Measurements from ENCODE around the gene ABAT.

Gene ABAT

GRCh38 chr16:8806272-8806983 is 132.0 kb downstream of the ABAT start:
- Histone ChIP-seq H3K27ac (ENCODE audit: low read depth, low read length) (no peak overlapping the region), H3K4me1 (ENCODE audit: control insufficient read depth in 1 of 2, insufficient read depth in 2 of 2, low read length in 2 of 2) (peaks cover 0 to under 1% of the 10 kb centered on the region in 2 donors), H3K9ac (ENCODE audit: low read depth in 1 of 2, low read length in 2 of 2) (no peak overlapping the region), H3K36me3 (ENCODE audit: control insufficient read depth in 1 of 2, insufficient read depth in 2 of 2, low read length in 2 of 2) (peaks cover 43 to 90% of the 10 kb centered on the region in 2 donors), H3K4me3 (ENCODE audit: low read depth in 1 of 2, low read length in 2 of 2) (no peak overlapping the region), H3K27me3 (ENCODE audit: control insufficient read depth in 1 of 2, insufficient read depth in 2 of 2, low read length in 2 of 2) (no peaks in the 10 kb centered on the region), H3K9me3 (ENCODE audit: control insufficient read depth in 1 of 2, low read length in 2 of 2) (no peaks in the 10 kb centered on the region)

DNA sequence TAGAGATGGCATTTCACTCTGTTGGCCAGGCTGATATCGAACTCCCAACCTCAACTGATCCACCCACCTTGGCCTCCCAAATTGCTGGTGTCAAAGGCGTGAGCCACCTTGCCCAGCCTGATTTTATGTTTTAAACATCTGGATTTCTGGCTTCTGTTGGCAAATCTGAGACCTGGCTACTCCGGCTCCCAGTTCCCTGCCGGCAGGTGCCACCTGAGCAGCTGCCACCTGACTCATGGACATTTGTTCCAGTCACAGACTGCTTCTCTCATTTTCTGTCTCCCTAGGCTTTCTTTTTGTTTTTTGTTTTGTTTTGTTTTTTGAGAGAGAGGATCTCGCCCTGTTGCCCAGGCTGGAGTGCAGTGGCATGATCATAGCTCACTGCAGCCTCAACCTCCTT is 132.8 kb downstream of the ABAT start:
- H3K27ac ChIP-seq (ENCODE audit: low read depth, low read length), result no peak overlapping the region

DNA sequence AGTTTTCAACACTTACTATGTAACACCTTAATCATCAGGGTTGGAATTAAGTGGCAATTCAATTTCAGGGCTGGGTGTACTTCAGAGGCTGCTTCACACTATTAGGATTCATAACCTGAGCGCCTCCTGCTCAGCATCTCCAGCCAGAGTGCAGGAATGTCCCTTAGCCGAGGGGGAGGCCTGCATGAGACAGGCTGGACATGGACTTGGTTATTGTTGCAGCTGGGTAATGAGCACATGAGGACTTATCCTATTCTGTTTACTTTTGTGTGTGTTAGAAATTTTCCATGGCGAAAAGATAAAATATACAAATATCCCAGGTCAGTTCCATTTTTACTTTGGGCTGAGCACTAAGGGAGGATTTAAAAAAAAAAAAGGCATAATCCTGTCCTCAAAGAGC is 133.6 kb downstream of the ABAT start:
- Histone ChIP-seq H3K4me3 (ENCODE audit: low read depth in 1 of 2, low read length in 2 of 2) (no peak overlapping the region), H3K9ac (ENCODE audit: low read depth in 1 of 2, low read length in 2 of 2) (no peak overlapping the region), H3K4me1 (ENCODE audit: control insufficient read depth in 1 of 2, insufficient read depth in 2 of 2, low read length in 2 of 2) (no peaks in the 10 kb centered on the region), H3K36me3 (ENCODE audit: control insufficient read depth in 1 of 2, insufficient read depth in 2 of 2, low read length in 2 of 2) (peaks cover 57 to 92% of the 10 kb centered on the region in 2 donors), H3K9me3 (ENCODE audit: control insufficient read depth in 1 of 2, low read length in 2 of 2) (no peaks in the 10 kb centered on the region), H3K27me3 (ENCODE audit: control insufficient read depth in 1 of 2, insufficient read depth in 2 of 2, low read length in 2 of 2) (no peaks in the 10 kb centered on the region), H3K27ac (ENCODE audit: low read depth, low read length) (no peak overlapping the region)

More for the DNA sequence above, 132.8 kb downstream of the ABAT start:
- no peak overlapping the region for H3K4me3 ChIP-seq (ENCODE audit: low read depth in 1 of 2, low read length in 2 of 2)
- peaks cover 51 to 92% of the 10 kb centered on the region in 2 donors for H3K36me3 ChIP-seq (ENCODE audit: control insufficient read depth in 1 of 2, insufficient read depth in 2 of 2, low read length in 2 of 2)
- no peaks in the 10 kb centered on the region for H3K4me1 ChIP-seq (ENCODE audit: control insufficient read depth in 1 of 2, insufficient read depth in 2 of 2, low read length in 2 of 2)
- no peaks in the 10 kb centered on the region for H3K9me3 ChIP-seq (ENCODE audit: control insufficient read depth in 1 of 2, low read length in 2 of 2)
- no peaks in the 10 kb centered on the region for H3K27me3 ChIP-seq (ENCODE audit: control insufficient read depth in 1 of 2, insufficient read depth in 2 of 2, low read length in 2 of 2)
- H3K9ac ChIP-seq (ENCODE audit: low read depth in 1 of 2, low read length in 2 of 2), result no peak overlapping the region

DNA sequence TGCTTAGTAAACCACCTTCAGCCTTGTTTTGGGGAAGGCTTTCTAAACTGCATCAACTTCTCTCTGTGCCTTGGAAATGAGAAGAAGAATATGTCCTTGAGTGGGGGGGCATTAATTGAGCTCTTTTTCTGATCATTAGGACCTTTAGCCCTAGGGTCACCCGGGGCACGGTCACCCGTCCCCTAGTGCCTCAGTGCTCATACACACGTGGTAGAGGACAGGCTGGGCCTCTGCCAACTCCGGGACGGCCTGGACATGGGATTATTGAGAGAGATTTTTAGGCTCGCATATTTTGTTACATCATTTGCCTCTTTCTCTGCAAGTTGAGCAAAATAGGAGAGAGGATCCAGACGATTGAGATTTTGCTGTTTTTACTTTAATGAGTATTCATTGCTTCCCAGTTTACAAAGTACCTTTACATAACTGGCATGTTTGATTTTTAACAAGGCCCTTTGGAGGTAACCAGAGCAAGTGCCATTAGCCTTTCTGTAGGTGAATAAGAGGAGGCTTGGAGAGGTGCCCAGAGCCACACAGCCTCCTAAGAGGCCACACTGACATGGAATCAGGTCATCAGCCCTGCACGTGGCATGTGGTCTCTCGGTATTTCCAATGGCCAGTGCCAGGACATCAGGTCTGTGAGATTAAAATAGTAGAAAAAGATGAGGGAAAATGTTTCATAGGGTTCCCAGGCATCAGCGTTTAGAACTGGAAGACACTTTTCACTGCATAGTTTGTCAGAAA is 134.4 kb downstream of the ABAT start:
- Histone ChIP-seq H3K27ac (ENCODE audit: low read depth, low read length) (no peak overlapping the region), H3K9me3 (ENCODE audit: control insufficient read depth in 1 of 2, low read length in 2 of 2) (no peaks in the 10 kb centered on the region), H3K9ac (ENCODE audit: low read depth in 1 of 2, low read length in 2 of 2) (no peak overlapping the region), H3K4me3 (ENCODE audit: low read depth in 1 of 2, low read length in 2 of 2) (no peak overlapping the region), H3K4me1 (ENCODE audit: control insufficient read depth in 1 of 2, insufficient read depth in 2 of 2, low read length in 2 of 2) (no peaks in the 10 kb centered on the region), H3K27me3 (ENCODE audit: control insufficient read depth in 1 of 2, insufficient read depth in 2 of 2, low read length in 2 of 2) (no peaks in the 10 kb centered on the region), H3K36me3 (ENCODE audit: control insufficient read depth in 1 of 2, insufficient read depth in 2 of 2, low read length in 2 of 2) (peaks cover 58 to 95% of the 10 kb centered on the region in 2 donors)

- Histone ChIP-seq H3K4me1 (ENCODE audit: control insufficient read depth in 1 of 2, insufficient read depth in 2 of 2, low read length in 2 of 2) (no peaks in the 10 kb centered on the region), H3K27me3 (ENCODE audit: control insufficient read depth in 1 of 2, insufficient read depth in 2 of 2, low read length in 2 of 2) (no peaks in the 10 kb centered on the region), H3K36me3 (ENCODE audit: control insufficient read depth in 1 of 2, insufficient read depth in 2 of 2, low read length in 2 of 2) (peaks cover 52 to 85% of the 10 kb centered on the region in 2 donors), H3K4me3 (ENCODE audit: low read depth in 1 of 2, low read length in 2 of 2) (no peak overlapping the region), H3K9me3 (ENCODE audit: control insufficient read depth in 1 of 2, low read length in 2 of 2) (no peaks in the 10 kb centered on the region), H3K9ac (ENCODE audit: low read depth in 1 of 2, low read length in 2 of 2) (no peak overlapping the region), H3K27ac (ENCODE audit: low read depth, low read length) (no peak overlapping the region)
Observed at GRCh38 chr16:8812162-8812843, 137.9 kb downstream of the ABAT start.

- no peak overlapping the region for H3K4me3 ChIP-seq (ENCODE audit: low read depth in 1 of 2, low read length in 2 of 2)
- peaks cover 51 to 78% of the 10 kb centered on the region in 2 donors for H3K36me3 ChIP-seq (ENCODE audit: control insufficient read depth in 1 of 2, insufficient read depth in 2 of 2, low read length in 2 of 2)
Observed at GRCh38 chr16:8814095-8814806, 139.8 kb downstream of the ABAT start.

DNA sequence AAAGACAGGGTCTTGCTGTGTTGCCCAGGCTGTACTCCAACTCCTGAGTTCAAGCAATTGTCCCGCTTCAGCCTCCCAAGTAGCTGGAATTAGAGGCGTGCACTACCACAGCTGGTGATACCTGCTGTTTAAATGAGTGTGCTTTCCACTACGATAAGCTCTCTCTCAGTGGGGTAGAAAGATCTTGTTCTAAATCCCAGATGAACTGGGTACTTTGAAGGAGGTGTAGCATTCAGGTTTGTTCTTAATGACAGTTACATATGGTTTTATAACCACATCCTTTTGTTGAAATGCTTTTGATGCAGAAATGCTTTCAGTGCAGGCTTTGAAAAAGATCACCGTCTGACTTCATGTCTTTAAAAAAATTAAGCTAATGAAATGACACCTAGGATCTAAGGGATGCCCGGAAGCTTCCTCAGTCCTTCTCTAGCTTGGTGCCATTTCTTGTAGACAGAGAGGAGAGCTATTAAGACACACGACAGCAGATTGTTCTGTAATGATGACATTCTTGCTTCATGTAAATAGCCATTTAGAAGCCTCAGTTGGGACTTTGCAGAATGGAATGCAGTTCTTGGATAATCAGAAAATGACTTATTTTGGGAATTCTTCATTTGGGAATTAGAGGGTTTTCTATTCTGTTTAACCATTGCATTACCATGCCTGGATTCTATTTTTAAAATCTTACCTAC is 142.7 kb downstream of the ABAT start:
- H3K9me3 ChIP-seq (ENCODE audit: control insufficient read depth in 1 of 2, low read length in 2 of 2), result no peaks in the 10 kb centered on the region
- H3K36me3 ChIP-seq (ENCODE audit: control insufficient read depth in 1 of 2, insufficient read depth in 2 of 2, low read length in 2 of 2), result peaks cover 45 to 76% of the 10 kb centered on the region in 2 donors
- H3K27ac ChIP-seq (ENCODE audit: low read depth, low read length), result no peak overlapping the region

More at GRCh38 chr16:8814095-8814806, 139.8 kb downstream of the ABAT start:
- H3K4me1 ChIP-seq (ENCODE audit: control insufficient read depth in 1 of 2, insufficient read depth in 2 of 2, low read length in 2 of 2), result no peaks in the 10 kb centered on the region
- no peak overlapping the region for H3K27ac ChIP-seq (ENCODE audit: low read depth, low read length)
- no peaks in the 10 kb centered on the region for H3K9me3 ChIP-seq (ENCODE audit: control insufficient read depth in 1 of 2, low read length in 2 of 2)
- H3K9ac ChIP-seq (ENCODE audit: low read depth in 1 of 2, low read length in 2 of 2), result no peak overlapping the region
- no peaks in the 10 kb centered on the region for H3K27me3 ChIP-seq (ENCODE audit: control insufficient read depth in 1 of 2, insufficient read depth in 2 of 2, low read length in 2 of 2)

DNA sequence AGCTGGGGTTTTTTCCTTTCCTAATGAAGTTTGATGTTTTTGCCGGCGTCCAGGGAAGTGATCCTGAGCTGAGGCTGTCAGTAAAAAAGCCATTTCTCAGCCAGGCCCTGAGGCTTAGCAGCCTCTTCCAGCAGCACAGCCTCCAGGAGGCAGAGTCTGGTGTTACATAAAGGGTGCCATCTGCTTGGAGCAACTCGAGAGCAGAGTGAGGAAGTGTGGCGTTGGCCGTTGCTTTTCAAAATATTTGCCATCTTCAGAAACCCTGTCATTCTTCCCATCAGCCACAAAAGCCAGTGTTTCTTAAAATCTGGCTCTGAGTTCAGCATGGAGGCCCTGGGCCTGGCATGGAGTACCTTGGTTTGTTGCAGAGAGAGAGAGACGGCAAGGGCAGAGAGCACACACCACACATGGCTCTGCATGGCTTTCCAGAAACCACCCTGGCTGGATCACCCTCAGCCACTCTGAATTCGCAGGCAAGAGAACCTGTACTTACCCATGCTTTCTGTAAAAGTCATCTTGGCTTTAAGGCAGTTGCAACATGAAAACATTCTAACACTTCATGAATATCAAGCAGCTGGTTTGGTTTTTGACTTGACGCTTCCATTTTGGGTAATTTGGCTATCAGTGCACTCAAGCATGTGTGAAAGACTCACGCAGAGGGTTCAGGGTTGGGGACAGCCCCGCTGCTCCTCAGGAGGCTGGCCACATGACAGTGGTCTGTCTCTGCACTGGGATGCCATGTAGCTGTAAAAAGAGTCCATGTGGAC is 144.3 kb downstream of the ABAT start:
- Histone ChIP-seq H3K4me1 (ENCODE audit: control insufficient read depth in 1 of 2, insufficient read depth in 2 of 2, low read length in 2 of 2) (no peaks in the 10 kb centered on the region), H3K9me3 (ENCODE audit: control insufficient read depth in 1 of 2, low read length in 2 of 2) (no peaks in the 10 kb centered on the region), H3K27ac (ENCODE audit: low read depth, low read length) (no peak overlapping the region), H3K36me3 (ENCODE audit: control insufficient read depth in 1 of 2, insufficient read depth in 2 of 2, low read length in 2 of 2) (peaks cover 39 to 74% of the 10 kb centered on the region in 2 donors), H3K9ac (ENCODE audit: low read depth in 1 of 2, low read length in 2 of 2) (no peak overlapping the region), H3K4me3 (ENCODE audit: low read depth in 1 of 2, low read length in 2 of 2) (no peak overlapping the region), H3K27me3 (ENCODE audit: control insufficient read depth in 1 of 2, insufficient read depth in 2 of 2, low read length in 2 of 2) (no peaks in the 10 kb centered on the region)

More for the DNA sequence above, 142.7 kb downstream of the ABAT start:
- Histone ChIP-seq H3K27me3 (ENCODE audit: control insufficient read depth in 1 of 2, insufficient read depth in 2 of 2, low read length in 2 of 2) (no peaks in the 10 kb centered on the region), H3K4me1 (ENCODE audit: control insufficient read depth in 1 of 2, insufficient read depth in 2 of 2, low read length in 2 of 2) (no peaks in the 10 kb centered on the region), H3K4me3 (ENCODE audit: low read depth in 1 of 2, low read length in 2 of 2) (no peak overlapping the region), H3K9ac (ENCODE audit: low read depth in 1 of 2, low read length in 2 of 2) (no peak overlapping the region)

Measured in duodenal mucosa (tissue), 2 donors.